ENCODE results near the gene FAM180B.
"Not testable (repeated sequence)": the region's sequence is repeated elsewhere in the genome, so short reads cannot be mapped to it uniquely, and the experiment has no call there.

FAM180B gene

GRCh38 chr11:47586098-47586855 lies at the start of gene FAM180B:
TSS of gene FAM180B (plus strand) at chr11:47586678. CDS start at chr11:47586769, 91 bp downstream.
- DNase-seq (ENCODE audit: low read depth), result no peak

GRCh38 chr11:47536915-47537314 lies 49.6 kb upstream of the FAM180B start:
- DNase-seq (ENCODE audit: low read depth), result no peak

- no peak for DNase-seq (ENCODE audit: low read depth)
Measured at GRCh38 chr11:47538741-47539565, 47.5 kb upstream of the FAM180B start.

- no peak for DNase-seq (ENCODE audit: low read depth)
Measured at GRCh38 chr11:47539681-47540039, 46.8 kb upstream of the FAM180B start.

GRCh38 chr11:47541070-47541469 lies 45.4 kb upstream of the FAM180B start:
- DNase-seq (ENCODE audit: low read depth), result no peak

GRCh38 chr11:47545298-47545697 lies 41.2 kb upstream of the FAM180B start:
- no peak for DNase-seq (ENCODE audit: low read depth)

GRCh38 chr11:47546274-47546673 lies 40.2 kb upstream of the FAM180B start:
- DNase-seq (ENCODE audit: low read depth), result not testable (repeated sequence)

GRCh38 chr11:47550288-47551047 lies 36.0 kb upstream of the FAM180B start:
- no peak for DNase-seq (ENCODE audit: low read depth)

- DNase-seq (ENCODE audit: low read depth), result no peak
Measured at GRCh38 chr11:47551086-47551485, 35.4 kb upstream of the FAM180B start.

GRCh38 chr11:47552056-47552565 lies 34.4 kb upstream of the FAM180B start:
- DNase-seq (ENCODE audit: low read depth), result no peak

- no peak for DNase-seq (ENCODE audit: low read depth)
Measured at GRCh38 chr11:47552566-47553405, 33.7 kb upstream of the FAM180B start, which contains the start of gene CELF1. TSS of gene CELF1 (minus strand) at chr11:47553132. CDS start at chr11:47499523, 53,609 bp downstream.

GRCh38 chr11:47553406-47553743 lies 33.1 kb upstream of the FAM180B start:
- no peak for DNase-seq (ENCODE audit: low read depth)

- not testable (repeated sequence) for DNase-seq (ENCODE audit: low read depth)
Measured at GRCh38 chr11:47557004-47557403, 29.5 kb upstream of the FAM180B start.

GRCh38 chr11:47558695-47559094 lies 27.8 kb upstream of the FAM180B start:
- no peak for DNase-seq (ENCODE audit: low read depth)

GRCh38 chr11:47560426-47560825 lies 26.1 kb upstream of the FAM180B start:
- no peak for DNase-seq (ENCODE audit: low read depth)

- DNase-seq (ENCODE audit: low read depth), result not testable (repeated sequence)
Measured at GRCh38 chr11:47562393-47562792, 24.1 kb upstream of the FAM180B start.

GRCh38 chr11:47564366-47564765 lies 22.1 kb upstream of the FAM180B start:
- DNase-seq (ENCODE audit: low read depth), result not testable (repeated sequence)

- no peak for DNase-seq (ENCODE audit: low read depth)
Measured at GRCh38 chr11:47564933-47565339, 21.5 kb upstream of the FAM180B start.

- no peak for DNase-seq (ENCODE audit: low read depth)
Measured at GRCh38 chr11:47565340-47566148, 20.9 kb upstream of the FAM180B start, which contains the start of gene PTPMT1. TSS of gene PTPMT1 (plus strand) at chr11:47565599. CDS start at chr11:47565623, 24 bp downstream.

- DNase-seq (ENCODE audit: low read depth), result no peak
Measured at GRCh38 chr11:47566149-47566698, 20.3 kb upstream of the FAM180B start.
